Putamen (tissue), 1 donor: ENCODE data around the gene ANKRD11.
A peak's percentile ranks its signal among the peaks of the same experiment; 100 is the strongest.
"Not testable (repeated sequence)": the region's sequence is repeated elsewhere in the genome, so short reads cannot be mapped to it uniquely, and the experiment has no call there.

Experiments used
- DNase-seq: peaks from one replicate; pipeline ENCODE4 v3.0.0-alpha.2; 2016; ENCODE audit warnings: low spot score

Gene ANKRD11

DNA sequence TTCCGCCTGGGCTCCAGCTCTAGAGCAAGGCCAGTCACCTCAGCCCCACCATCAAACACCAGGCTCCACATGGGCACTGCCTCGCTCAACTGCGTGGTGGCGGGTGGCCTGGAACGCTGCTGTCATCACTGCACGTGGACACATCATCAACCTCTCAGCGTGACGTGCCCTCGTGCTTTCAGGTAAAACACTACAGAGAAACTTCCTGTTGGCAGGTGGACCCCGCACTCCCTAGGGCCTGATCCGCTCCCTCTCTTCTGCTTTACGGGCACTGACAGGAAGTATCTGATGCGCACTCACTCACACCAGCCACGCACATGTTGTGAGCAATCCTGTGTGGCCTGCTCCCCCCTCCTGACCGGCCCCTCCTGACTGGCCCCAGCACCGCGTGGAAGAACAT is 87.4 kb downstream of the ANKRD11 start:
- DNase-seq, result no peak

DNA sequence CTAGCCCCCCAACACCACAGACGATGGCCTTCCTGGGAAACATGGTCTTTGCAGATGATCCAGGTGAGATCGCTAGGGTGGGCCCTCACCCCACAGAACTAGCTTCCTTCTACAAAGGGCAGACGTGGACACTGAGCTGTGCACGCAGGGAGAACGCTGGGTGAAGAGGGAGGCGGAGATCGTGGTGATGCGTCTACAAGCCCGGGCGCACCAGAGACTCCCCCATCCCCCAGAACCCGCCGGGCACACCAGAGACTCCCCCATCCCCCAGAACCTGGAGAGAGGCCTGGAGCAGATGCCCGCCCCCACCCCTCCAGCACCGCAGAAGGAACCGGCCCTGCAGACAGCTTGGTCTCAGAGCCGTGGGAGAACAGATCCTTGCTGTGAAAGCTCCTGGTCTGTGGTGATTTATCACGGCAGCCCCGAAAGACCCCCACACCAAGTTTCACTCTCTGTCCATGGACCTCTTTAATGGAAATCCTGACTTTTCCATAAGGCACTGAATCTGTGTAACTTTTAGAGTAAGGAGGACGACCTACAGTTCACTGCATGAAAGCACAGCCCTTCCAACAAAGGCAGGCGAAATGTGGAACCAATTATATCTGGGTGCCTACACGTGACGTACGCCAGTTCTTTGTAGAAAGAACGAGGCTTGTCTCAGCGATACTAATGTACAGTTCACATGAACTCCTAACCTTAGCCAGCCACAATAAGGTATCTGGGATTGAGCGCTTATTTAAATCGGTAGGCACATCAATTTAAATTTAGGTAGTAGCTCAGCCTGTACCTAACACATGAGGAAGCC is 88.5 kb downstream of the ANKRD11 start:
- DNase-seq, result no peak

DNA sequence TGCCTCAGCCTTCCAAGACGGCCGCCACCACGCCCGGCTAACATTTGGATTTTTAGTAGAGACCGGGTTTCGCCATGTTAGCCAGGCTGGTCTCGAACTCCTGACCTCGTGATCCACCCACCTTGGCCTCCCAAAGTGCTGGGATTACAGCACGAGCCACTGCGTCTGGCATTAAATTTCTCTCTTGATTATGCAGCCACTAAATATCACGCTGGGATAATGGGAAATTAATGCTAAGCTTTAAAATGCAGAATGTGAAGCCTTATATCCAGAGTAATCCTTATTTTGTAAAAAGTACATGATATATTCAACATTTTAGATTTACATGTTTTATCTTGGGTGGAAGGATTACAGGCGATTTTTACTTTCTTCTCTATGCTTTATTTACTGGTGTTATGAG is 89.2 kb downstream of the ANKRD11 start:
- DNase-seq, result no peak

DNA sequence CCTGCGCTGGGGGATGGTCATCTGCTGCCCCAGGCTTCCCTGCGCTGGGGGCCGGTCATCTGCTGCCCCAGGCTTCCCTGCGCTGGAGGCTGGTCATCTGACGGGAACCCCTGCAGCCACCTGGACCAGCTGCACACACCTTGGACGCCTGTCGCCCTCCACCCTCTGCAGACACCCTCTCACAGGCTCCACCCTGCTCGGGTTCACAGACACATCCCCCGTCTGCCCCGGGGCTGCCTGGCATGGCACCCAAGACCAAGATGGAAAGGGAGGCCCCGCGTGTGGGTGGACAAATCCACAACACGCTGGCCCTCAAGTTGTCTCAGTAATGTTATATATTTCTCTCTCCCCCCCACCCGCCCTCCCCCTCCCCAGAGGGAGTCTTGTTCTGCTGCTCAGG is 89.6 kb downstream of the ANKRD11 start:
- no peak for DNase-seq

DNA sequence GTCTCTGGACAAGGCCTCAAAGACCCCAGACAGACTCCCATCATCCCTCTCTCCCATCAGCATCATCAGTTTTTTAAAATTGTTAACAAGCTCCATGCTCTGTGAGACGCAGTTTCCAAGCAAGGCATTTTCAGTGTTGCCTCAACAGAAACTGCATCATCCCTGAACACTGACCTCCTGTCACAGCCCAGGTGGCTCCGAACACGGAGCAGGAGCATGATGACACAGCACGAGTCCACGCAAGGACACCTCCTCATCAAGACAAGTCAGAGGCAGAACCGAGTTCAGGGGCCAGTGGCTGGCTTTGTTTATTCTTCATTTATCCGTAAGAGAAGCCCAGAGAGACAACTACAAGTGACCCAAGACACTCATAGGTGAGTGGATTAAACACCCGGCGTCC is 91.4 kb downstream of the ANKRD11 start:
- DNase-seq, result no peak

DNA sequence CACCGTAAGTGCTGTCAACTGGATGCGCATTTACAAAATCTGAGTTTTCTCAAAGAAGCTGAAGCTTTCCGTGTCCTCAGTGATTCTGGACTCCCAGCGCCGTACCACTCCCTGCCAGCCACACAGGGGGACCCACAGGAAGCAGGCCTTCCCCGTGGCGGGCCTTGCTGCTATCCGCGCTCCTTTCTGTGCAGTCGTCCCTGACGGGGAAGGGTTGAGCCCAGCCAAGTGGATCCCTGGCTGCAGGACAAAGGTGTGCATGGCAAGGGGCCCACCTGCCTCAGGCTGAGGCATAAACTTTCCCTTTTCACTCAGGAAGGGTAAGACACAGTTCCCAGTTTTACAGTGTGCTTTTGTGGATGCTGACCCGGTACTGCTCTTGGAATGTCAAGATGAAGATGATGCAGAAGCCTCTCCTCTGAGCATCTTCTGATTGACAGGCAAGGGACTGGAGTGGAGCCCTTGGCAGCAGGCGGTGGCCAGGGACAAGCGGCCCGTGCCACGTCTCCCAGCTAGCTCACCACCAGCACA is 93.0 kb downstream of the ANKRD11 start:
- no peak for DNase-seq

DNA sequence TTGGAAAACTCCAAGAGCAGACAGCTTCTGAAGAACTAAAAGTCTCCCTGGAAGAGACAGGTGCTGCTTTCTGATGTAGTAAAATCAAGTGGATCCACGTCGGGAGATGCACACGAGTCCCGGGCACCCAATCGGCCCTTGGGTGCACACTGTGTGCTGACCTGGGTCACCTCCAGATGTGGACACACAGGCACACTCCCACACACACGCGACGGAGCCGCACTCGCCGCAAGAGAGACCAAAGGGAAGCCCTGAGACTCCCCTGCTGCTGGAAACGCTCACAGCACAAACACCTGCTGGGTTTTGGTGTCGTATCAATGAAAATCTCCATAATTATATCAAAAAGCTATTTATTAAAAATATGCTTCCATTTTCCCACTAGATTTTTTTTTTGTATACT is 94.2 kb downstream of the ANKRD11 start:
- DNase-seq, result no peak

DNA sequence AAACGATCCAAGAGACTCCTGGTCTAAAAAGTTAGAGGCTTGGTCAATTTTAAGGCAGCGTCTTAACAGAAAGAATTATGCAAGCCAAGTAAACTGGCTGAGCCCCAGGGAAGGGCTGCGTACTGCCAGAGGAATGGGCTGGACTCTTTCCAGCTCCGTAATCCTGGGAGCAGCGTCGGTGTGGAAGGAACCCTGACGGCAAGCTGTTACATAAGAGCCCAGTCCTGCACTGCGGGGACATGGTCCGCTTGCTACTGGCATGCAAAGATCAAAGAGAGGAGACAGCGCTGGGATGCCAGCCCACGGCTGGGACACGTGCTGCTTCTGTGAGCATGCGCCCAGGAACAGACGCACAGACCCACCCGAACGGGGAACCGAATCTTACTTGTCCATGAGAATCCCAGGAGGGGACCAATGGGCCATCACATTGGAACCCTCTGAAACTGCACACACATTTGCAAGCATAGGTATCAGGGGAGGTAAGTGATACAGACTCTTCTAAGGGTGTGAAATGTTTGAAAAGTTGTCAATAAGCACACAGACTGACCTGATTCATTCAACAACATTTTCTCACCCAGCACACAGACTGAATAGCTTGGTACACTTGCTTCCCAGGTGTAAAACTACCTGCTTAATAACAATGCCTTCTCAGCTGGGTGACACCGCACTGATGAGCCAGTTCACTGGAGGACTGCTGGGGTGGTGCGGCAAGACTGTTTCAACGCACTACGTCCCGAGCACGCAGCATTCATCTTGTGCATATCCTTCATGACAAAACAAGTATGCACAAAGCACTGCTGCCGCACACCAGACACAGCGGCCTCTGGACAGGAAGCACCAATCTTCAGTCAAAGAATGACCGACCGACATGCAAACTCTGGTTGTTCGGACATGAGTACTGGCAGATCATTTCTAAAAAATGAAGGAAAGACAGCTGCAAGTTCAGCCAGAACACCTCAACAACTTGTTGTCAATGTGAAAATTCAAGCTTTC is 94.9 kb downstream of the ANKRD11 start:
- DNase-seq, result peak; percentile 76

DNA sequence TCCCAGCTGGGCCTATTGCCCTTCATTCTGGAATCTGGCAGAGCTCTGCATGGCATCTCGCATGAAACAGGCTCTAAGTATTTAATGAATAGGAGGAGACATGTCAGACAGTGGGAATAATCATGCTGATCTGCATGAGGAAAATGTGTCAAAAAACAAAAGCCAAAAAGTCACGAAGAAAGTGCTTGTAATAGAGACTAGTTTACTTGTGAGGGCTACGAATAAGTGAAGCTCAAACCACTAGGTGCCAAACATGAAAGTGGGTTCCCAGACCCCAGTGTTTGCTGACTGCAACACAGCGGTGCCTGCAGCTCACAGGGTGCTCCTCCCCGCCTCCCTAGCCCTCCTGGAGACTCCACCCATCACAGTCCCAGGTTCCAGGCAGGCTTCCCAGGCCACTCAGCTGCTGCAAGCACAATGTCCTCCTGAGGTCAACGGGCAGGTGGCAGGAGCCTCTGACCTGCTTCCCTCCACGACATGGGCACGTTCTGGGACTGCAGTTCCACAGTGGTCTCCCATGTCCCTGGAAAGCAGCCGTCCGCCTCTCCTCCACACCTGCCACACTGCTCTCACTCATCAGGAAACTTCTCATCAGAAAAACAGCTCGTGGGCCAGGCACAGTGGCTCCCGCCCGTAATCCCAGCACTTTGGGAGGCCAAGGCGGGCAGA is 96.5 kb downstream of the ANKRD11 start:
- DNase-seq, result no peak

DNA sequence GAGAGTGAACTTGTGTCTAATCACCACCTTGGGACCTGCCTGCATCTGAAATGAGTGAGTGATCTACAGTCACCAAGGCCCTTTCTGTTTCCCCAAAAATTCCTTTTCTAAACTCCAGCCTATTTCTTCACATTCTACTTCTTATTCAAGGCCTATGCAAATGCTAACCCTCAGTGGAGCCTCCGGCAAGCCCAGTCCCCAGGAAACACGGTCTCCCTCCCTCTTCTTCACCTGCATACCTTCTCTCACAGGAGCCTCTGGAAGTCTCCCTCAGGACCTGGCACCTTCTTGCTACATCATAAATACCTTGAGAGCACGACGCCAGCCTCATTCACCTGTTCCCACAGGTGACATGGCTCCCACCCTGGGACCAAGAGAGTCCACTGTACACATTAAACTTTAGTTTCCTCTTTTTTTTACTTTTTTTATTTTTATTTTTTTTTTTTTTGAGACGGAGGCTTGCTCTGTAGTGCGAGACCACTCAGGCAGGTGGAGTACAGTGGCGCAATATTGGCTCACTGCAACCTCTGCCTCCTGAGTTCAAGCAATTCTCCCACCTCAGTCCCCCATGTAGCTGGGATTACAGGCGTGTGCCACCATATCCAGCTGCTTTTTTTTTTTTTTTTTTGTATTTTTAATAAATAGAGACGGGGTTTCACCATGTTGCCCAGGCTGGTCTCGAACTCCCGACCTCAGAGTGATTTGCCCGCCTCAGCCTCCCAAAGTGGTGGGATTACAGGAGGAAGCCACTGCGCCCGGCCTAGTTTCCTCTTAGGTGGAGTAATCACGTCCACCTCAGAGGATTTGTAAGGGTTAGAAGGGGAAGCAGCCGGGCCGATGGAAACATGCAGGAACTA is 97.3 kb downstream of the ANKRD11 start:
- no peak for DNase-seq

DNA sequence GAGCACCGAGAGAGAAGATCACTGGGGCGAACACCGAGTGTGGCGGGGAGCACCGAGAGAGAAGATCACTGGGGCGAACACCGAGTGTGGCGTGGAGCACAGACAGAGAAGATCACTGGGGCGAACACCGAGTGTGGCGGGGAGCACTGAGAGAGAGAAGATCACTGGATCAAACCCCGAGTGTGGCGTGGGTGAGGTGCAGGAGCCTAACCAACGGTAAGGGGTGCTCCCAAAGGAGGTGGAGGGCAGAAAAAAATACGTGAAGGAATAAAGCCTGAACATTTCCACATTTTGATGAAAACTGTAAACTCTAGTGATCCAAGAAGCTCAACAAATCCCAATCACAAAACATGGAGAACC is 100.2 kb downstream of the ANKRD11 start:
- not testable (repeated sequence) for DNase-seq

DNA sequence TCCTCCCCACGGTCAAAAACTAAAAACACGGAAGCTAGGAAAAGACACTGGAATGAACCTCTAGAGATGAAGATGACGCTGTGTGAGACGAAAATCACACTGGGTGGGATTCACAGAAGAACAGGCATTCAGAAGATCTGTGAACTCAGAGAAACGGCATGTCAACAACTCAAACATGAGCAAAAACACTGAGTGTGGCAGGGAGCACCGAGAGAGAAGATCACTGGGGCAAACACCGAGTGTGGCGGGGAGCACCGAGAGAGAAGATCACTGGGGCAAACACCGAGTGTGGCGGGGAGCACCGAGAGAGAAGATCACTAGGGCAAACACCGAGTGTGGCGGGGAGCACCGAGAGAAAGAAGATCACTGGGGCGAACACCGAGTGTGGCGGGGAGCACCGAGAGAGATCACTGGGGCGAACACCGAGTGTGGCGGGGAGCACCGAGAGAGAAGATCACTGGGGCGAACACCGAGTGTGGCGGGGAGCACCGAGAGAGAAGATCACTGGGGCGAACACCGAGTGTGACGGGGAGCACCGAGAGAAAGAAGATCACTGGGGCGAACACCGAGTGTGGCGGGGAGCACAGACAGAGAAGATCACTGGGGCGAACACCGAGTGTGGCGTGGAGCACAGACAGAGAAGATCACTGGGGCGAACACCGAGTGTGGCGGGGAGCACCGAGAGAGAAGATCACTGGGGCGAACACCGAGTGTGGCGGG is 100.7 kb downstream of the ANKRD11 start:
- not testable (repeated sequence) for DNase-seq

DNA sequence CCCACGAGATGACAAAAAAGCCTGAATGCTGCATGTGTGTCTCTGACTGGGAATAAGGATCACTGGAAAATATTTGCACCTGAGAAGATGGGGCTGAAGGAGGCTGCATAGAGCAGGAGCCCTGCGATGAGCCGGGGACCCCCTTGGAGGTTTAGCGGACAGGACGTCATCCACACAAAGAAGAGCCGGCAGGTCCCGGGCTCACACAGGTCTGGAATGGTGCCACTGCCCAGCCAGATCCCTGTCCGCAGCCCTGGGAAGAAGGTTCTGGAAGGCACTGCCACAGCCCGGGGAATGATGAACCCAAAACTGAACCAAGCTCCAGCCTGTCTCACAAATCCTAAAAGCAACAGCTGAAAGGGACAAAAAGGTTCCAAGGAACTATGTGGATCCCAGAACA is 101.8 kb downstream of the ANKRD11 start:
- no peak for DNase-seq

DNA sequence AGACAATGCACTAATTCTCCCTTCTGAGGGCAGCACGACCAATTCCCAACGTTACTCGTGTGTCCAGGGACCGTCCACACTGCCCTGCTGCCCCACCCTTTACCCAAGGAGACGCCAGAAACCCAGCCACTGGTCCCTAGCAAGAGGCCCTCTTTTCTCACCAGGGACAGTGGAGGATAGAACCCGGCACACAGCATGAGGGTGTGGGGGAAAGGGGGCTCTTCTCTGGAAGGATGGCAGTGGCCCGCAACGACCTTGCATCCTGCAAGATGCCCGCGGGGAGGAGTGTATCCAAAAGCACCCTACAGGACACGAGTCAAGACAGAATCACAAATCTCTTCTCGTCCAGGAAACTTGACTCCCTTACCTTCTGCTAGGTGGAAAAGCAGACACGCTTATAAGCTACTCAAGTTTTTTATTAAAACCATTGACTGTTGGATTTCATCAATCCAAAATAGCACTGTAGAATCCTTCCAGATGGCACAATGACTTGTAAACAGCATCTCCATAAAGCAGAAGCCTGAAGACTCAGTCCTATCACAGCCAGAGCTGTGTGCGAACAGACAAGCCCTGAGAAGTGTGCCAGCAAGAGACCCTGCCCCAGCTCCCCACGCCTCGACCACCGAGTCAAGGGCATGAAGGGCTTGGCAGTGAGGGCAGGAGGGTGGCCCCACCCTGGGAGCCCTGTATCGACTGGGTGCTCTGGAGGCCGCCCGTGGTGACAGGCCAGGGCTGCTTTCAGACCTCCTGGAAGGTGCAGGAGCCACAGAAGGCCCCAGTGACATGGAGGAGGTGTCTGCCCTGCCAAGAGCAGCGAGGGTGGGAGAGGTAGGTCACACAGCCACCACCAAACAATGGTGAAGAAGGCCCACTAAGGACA is 103.8 kb downstream of the ANKRD11 start:
- DNase-seq, result no peak

DNA sequence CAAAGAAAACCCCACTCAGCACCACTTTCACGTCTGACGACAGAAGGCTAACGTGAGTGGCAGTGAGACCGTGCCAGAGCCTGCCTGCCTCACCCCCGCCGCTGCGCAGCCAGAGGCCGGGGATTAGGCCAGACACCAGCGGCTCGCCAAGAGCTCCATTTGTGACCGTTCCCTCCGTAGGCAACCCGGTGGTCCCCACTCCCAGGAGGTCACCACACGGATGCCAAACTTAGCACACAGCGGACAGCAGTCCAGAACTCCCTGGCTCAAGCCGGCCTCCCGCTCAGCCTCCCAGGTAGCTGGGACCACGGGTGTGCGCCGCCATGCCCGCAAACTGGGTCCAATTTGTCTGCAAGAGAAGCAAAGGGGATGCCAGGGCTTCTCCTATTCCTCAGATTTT is 104.6 kb downstream of the ANKRD11 start:
- no peak for DNase-seq

DNA sequence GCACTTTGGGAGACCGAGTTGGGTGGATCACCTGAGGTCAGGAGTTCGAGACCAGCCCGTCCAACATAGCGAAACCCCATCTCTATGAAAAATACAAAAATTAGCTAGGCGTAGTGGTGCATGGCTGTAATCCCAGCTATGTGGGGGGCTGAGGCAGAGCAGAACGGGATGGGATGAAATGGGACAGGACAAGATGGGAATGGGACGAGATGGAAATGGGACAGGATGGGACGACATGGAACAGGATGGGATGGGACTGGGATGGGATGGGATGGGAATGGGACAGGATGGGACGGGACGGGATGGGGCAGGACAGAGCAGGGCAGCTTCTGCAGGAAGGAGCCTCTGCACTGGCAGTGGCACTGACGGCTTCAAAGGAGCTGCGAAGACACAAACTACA is 106.1 kb downstream of the ANKRD11 start:
- DNase-seq, result no peak

DNA sequence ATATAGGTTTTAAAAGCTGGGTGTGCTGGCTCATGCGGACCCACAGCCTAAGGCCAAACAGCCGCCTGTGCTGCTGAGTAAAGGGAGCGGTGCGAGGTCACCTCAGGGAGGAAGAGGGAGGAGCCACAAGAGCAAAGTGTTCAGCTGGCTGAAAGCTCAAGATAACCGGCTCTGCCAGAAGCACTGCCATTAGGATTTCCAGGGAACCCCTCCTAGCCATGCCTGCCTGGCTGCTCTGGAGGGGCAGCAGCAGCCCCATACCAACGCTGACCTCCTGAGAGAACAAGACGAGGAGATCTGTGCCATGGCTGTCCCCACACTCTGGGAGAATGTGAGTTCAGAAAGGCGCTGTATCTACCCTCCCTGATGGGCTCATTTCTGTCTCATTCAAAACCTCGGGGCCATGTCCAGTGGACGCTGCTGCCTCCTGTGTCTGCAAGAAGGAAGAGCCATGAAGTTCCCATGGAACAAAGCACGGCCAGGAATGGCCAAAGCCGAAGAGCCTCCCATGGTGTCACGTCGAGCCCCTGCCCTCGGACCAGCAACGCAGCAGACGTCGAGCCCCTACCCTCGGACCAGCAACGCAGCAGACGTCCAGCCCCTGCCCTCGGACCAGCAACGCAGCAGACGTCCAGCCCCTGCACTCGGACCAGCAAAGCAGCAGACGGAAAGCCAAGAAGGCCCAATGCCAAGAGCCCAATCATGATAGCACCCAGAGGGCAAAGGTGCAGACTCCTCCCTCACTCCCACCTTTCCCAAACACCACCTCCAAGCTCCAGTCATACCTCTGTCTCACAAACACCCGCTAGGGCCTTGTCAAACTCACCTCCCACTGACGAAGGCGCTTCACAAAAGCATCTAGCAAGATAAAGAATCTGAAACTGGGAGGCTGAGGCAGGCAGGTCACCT is 107.0 kb downstream of the ANKRD11 start:
- DNase-seq, result no peak

DNA sequence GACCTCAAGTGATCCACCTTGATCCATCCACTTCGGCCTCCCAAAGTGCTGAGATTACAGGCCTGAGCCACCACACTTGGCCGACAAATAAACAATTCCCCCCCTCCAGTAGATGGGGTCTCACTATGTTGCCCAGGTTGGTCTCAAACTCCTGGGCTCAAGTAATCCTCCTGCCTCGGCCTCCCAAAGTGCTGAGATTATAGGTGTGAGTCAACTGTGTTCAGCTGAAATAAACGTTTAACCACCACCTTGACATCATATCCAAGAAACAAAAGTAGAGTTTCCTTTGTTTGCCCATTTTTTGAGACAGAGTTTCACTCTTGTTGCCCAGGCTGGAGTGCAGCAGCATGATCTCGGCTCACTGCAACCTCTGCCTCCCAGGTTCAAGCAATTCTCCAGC is 107.8 kb downstream of the ANKRD11 start:
- not testable (repeated sequence) for DNase-seq

DNA sequence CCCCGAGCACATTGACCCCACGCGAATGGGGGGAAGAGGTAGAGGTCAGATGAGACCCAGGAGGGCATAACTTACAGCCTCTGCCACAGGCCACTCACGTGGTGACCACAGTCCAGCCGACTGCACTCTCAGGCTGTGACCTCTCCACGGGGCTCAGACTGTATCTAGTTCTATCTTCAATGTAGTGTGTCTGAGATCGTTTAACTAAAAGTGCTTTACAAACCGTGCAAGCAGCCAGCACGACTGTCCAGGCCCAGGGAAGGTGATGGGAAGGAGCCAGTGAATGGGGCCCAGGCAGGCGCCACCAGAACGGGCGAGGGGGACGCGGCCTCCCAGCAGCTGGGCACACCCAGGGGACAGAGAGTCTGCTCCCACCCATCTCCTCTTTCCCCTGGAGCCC is 108.6 kb downstream of the ANKRD11 start:
- no peak for DNase-seq
